SK-N-MC (cell line): ENCODE measurements around the gene ZMYND10.
A peak's percentile ranks its signal among the peaks of the same experiment; 100 is the strongest.

Source experiments
- DNase-seq: peaks from one replicate; pipeline ENCODE4 v3.0.0-alpha.2; 2011; ENCODE audit warnings: low read depth, low spot score
- H3K27ac ChIP-seq: fragments of 200-600 bp; sonication (generic); 2 replicates; pipeline ENCODE4 v1.5.1; 2016; ENCODE audit warnings: mixed run types
- H3K36me3 ChIP-seq: fragments of 200-600 bp; sonication (generic); 2 replicates; pipeline ENCODE4 v1.6.1; 2017; ENCODE audit warnings: antibody characterized with exemption, low read length, mixed read lengths; ENCODE audit not compliant: insufficient read depth
- H3K4me3 ChIP-seq: fragments of 200-600 bp; sonication (generic); 2 replicates; pipeline ENCODE4 v1.5.1; 2016
- H3K9ac ChIP-seq: fragments of 200-600 bp; sonication (generic); 2 replicates; pipeline ENCODE4 v1.8.0; 2017; ENCODE audit warnings: mixed run types, mixed read lengths; ENCODE audit not compliant: insufficient read length
- H3K9me3 ChIP-seq: fragments of 200-600 bp; sonication (generic); 2 replicates; pipeline ENCODE4 v1.6.1; 2017; ENCODE audit warnings: low read depth, mild to moderate bottlenecking, antibody characterized with exemption, low read length, moderate library complexity, mixed read lengths
- EZH2 ChIP-seq: fragments of 200-600 bp; sonication (generic); IDR thresholded peaks from one replicate; pipeline ENCODE4 v1.6.1; 2017; ENCODE audit warnings: antibody characterized with exemption
- FOXP2 ChIP-seq: optimal IDR thresholded peaks from 2 replicates; pipeline ENCODE3; 2011; ENCODE audit warnings: mild to moderate bottlenecking, moderate library complexity; ENCODE audit not compliant: insufficient read depth; ENCODE audit errors: extremely low read length, control extremely low read depth
- POLR2AphosphoS5 ChIP-seq: IDR thresholded peaks from 2 replicates; pipeline ENCODE4 v1.6.1; 2012; ENCODE audit warnings: mild to moderate bottlenecking, low read depth, low read length, borderline replicate concordance

Gene ZMYND10

DNA sequence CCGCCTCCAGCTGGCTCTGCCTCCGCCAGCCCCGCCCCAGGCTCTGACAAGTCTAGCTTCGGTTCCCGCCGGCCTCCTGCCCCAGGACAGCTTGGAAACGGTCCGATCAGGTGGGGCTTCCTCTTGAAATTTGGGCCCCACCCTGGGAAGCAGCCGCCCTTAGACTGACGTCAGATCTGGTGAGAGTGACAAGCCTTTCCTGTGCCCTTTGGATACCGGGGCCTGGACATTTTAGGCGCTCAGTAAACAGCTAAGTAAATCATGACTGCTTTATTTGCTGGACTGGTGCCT, 45.9 kb downstream of the ZMYND10 start:
- Histone ChIP-seq H3K4me3 (peak overlapping the region; percentile 82), H3K9ac (peak overlapping the region; percentile 61), H3K9me3 (no peaks in the 10 kb centered on the region), H3K36me3 (no peaks in the 10 kb centered on the region), H3K27ac (no peak overlapping the region; the same call in 1 of the 2 replicates)
- no peak for DNase-seq
- no peak for TF ChIP-seq POLR2AphosphoS5
- no peak for TF ChIP-seq EZH2
- no peak for TF ChIP-seq FOXP2

DNA sequence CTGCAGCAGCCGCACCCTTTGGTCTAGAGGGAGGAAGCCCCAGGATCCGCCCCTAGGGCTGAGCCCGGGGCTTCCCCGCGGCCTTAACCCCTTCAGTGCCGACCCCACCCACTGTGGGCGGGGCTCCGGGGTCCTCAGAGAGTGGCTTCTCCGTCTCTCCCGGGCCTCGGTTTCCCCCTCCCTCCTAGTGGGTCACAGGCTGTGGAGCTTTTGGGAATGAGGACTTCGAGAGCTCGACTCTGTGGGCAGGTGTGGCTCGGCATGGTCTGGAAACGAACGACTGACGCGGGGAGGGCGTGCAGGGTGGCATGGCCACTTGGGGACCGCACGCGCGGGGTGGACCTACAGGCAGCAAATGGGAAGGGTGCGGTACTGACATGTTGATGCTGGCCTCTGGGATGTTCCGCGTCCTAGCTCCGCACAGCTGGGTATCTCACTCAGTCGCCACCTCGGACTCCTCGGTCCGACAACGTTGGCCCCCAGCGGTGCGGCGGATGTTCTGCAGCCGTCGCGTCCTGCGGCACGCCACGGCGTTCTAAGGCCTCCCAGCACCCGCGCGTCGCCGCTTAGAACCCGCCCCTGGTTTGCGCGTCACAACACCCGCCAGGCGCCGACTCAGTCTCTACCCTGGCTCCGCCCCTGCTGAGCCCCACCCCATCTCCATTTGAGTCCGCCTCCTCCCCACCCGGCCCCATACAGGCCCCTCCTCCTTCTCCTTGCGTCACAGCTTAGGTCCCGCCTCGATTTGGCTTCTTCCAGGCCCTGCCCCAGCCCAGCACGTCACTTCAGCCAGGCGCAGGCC, 46.5 kb downstream of the ZMYND10 start, which contains the start of the genes HYAL3 and NAA80:
Gene HYAL3, minus strand, starts transcription at position 570 of the 802 bp plus-strand sequence. CDS start 3,803 bp downstream, outside the sequence.
Gene NAA80, minus strand, starts transcription at position 570 of the 802 bp plus-strand sequence. CDS start 1,942 bp downstream, outside the sequence.
- no peaks in the 10 kb centered on the region for H3K9me3 ChIP-seq
- TF ChIP-seq POLR2AphosphoS5 (peak; percentile 81), EZH2 (no peak)
- peak within 1 kb of the TSS; percentile 72 for H3K9ac ChIP-seq
- peak; percentile 88 for DNase-seq
- H3K4me3 ChIP-seq, result peak within 1 kb of the TSS; percentile 82
- no peaks in the 10 kb centered on the region for H3K36me3 ChIP-seq
- no peak within 1 kb of the TSS; the same call in 1 of the 2 replicates for H3K27ac ChIP-seq

DNA sequence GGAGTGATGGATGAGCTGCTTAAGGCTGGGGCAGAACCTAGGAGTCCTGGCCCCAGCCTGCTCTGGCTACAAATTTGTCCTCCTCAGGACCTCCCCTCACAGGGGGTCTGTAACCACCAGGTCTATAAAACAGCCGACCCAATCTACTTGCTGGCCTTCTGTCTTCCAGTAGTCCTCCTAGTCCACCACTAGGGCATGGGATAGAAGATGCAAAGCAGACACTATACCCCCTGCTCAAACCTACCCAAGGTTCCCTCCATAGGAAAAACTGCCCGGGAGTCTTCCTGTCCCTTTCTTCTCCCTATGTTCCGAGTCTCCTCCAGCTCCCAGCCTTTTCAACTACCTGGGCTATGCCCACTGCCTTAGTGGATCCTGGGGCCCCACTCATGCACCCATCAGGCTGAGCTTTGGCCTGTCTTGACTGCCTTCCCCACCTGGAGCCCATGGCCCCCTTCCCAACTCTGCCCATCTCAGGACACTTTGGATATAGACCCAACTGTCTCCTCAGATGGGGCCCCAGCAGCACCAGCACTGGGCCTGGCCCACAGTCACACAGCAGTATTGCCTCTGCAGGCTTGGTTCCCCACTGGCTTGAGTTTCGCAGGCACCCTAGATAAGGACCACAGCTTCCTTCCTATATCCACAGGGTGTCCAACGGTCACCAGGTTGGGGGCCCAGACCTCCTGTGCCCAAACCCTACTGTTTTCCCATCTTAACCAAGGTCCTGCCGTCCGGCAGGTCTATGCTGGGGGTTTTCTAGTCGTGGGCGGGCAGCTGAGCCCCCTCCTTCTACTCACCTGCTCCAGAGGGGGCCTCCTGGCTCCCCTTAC, 47.4 kb downstream of the ZMYND10 start:
- no peak for DNase-seq
- no peaks in the 10 kb centered on the region for H3K36me3 ChIP-seq
- peak overlapping the region; percentile 82 for H3K4me3 ChIP-seq
- H3K27ac ChIP-seq, result no peak overlapping the region
- no peaks in the 10 kb centered on the region for H3K9me3 ChIP-seq
- H3K9ac ChIP-seq, result no peak overlapping the region
- TF ChIP-seq EZH2, result no peak

DNA sequence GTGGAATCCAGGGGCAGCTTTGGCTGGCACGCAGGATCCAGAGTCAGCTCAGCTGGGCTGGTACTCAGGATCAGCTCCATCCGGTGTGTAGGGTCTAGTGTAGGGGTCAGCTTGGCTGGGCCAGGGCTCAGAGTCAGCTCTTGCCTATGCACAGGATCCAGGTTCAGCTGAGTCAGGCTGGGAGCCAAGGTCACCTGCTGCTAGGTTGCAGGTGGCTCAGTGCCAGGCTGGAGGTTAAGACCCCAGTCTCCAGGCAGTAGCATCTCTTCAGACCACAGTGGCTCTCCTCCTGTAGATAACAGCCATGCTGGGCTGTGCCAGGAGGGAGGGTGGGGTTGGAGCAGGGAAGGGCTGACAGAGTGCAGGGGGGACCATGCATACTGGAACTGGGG, 48.2 kb downstream of the ZMYND10 start:
- no peak overlapping the region for H3K27ac ChIP-seq
- H3K4me3 ChIP-seq, result no peak overlapping the region
- H3K9ac ChIP-seq, result no peak overlapping the region
- DNase-seq, result no peak
- no peaks in the 10 kb centered on the region for H3K9me3 ChIP-seq
- TF ChIP-seq FOXP2 (no peak), EZH2 (no peak), POLR2AphosphoS5 (no peak)
- H3K36me3 ChIP-seq, result no peaks in the 10 kb centered on the region

DNA sequence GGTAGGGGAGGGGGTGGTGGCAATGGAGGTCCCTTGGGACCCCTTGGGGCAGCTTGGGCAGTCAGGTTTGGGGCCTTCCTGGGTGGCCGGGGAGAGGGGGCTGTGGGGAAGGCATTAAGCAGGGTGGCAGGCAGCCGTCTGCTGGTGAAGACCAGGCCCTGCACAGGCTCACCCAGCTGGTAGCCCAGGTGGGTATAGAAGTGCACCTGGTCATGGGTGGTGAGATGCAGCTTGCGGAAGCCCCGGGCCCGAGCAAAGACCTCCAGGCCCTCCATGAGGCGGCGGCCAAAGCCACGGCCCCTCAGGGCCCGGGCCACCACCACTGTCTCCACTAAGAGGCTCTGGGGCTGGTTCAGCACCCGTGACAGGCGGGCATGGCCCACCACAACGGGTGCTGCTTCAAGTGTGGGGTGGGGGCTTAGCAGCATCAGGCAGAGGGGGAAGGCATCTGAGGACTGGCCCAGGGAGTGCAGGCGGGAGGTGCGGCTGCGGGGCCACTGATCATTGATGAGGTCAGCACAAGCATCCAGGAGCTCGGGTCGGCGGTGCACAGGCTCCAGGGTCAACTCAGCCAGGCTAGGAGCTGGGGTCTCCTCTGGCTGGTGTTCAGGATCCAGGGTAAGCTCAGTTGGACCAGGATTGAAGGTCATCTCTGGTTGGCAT, 48.7 kb downstream of the ZMYND10 start:
- H3K36me3 ChIP-seq, result no peaks in the 10 kb centered on the region
- H3K9ac ChIP-seq, result no peak overlapping the region
- no peak for DNase-seq
- H3K27ac ChIP-seq, result no peak overlapping the region
- no peaks in the 10 kb centered on the region for H3K9me3 ChIP-seq
- no peak overlapping the region for H3K4me3 ChIP-seq
- TF ChIP-seq EZH2 (no peak), POLR2AphosphoS5 (no peak)

DNA sequence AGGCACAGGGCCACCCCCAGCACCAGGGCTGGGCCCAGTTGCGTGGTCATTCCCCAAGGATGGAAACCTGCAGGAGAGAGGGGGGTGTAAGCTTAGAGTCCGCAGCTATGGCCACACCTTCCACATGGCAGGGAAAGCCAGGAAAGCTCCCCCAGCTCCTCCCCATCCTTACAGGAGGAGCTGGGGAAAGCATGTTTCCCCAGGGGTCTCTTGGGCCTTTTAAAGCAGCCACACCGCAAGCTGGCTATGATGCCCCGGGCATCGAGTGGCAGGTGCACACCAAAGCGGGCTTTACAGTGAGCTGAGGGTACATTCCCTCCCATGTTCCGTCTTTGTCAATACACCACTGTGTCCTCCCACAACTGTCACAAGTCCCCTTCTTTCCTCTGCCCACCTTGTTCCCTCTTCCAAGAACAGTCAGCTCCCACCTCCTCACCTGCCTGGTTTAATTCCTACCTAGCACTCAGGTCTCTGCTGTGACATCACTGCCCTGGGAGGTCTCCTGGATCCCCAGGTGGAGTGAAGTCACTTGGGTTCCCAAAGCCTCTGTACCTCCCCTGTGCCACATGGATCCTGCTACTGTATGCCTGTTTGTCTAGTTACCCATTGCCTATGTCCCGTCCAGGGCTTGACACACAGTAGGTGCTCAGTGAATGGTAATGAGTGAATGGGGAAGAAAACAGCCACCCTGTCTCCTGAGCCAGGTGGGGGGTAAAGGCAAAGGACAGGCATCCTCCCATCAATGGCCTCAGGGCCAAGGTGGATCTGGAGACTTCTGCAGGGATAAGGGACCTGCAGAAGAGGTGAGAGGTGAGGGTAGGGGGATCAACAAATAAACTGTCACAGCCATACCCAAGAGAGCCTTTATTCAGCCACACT, 49.7 kb downstream of the ZMYND10 start:
- Histone ChIP-seq H3K27ac (no peak overlapping the region), H3K4me3 (no peak overlapping the region), H3K36me3 (no peaks in the 10 kb centered on the region), H3K9me3 (no peaks in the 10 kb centered on the region), H3K9ac (no peak overlapping the region)
- DNase-seq, result no peak
- TF ChIP-seq POLR2AphosphoS5 (no peak), EZH2 (no peak)

DNA sequence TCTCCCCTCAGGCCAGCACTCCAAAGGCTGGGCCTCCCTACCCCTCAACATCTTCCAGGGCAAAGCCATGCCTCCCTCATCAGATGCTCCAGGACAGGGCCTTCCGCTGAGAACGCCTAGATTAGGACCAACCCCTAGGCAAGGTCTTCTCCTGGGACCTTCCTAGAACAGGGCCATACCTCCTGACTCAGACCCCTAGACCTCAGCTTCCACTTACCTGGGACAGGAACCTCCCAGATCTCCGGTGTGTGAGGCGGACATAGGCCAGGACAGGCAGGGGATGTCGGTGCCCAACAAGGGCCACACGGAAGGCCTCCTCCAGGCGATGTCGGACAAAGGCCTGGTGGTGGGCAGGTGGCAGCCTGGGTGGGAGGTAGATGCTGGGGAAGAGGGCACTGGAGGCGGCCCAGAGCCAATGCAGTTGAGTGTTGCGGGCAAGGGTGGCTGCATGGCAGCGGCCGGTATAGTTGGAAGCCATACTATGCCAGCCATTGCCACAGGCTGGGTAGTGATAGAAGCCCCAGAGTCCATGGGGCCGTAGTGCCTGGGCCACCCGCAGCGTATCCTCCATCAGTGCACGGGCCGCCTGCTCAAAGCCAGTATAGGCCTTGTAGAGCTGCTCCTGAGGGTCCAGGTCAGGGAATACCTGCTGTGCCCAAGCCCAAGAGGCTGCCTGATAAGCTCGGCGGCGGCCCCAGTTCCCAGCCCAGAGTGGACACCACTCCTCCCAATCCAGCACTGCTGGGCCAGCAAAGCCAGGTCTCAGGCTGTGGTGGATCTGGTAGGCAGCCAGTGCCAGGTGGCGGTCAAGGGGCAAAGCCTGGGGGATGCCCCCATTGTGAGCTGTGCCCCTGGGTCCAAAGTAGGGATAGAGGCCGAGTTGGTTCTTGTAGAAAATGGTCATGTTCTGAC, 50.8 kb downstream of the ZMYND10 start:
- DNase-seq, result no peak
- Histone ChIP-seq H3K27ac (no peak overlapping the region), H3K9ac (no peak overlapping the region), H3K4me3 (no peak overlapping the region), H3K36me3 (peaks cover 1% of the 10 kb centered on the region; the same call in 1 of the 2 replicates), H3K9me3 (no peaks in the 10 kb centered on the region)
- no peak for TF ChIP-seq EZH2
- TF ChIP-seq POLR2AphosphoS5, result no peak
- no peak for TF ChIP-seq FOXP2

DNA sequence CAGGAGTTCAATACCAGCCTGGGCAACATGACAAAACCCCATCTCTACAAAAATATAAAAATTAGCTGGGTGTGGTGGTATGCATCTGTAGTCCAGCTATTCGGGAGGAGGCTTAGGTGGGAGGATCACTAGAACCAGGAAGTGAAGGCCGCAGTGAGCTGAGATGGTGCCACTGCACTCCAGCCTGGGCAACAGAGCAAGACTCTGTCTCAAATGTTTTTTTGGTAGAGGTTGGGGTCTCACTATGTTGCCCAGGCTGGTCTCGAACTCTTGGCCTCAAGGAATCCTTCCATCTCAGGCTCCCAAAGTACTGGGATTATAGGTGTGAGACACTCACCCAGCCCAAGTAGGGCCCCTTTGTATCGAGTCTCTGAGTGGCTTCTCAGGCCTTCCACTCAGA, 51.4 kb downstream of the ZMYND10 start:
- H3K36me3 ChIP-seq, result peaks cover 8% of the 10 kb centered on the region; the same call in 1 of the 2 replicates
- H3K4me3 ChIP-seq, result no peak overlapping the region
- no peak overlapping the region for H3K27ac ChIP-seq
- H3K9me3 ChIP-seq, result no peaks in the 10 kb centered on the region
- DNase-seq, result no peak
- H3K9ac ChIP-seq, result no peak overlapping the region
- TF ChIP-seq FOXP2, result no peak
- no peak for TF ChIP-seq POLR2AphosphoS5
- TF ChIP-seq EZH2, result no peak
